ENCODE data around the gene SLC27A3.
"Not testable (repeated sequence)": the region's sequence is repeated elsewhere in the genome, so short reads cannot be mapped to it uniquely, and the experiment has no call there.

SLC27A3 gene

DNA sequence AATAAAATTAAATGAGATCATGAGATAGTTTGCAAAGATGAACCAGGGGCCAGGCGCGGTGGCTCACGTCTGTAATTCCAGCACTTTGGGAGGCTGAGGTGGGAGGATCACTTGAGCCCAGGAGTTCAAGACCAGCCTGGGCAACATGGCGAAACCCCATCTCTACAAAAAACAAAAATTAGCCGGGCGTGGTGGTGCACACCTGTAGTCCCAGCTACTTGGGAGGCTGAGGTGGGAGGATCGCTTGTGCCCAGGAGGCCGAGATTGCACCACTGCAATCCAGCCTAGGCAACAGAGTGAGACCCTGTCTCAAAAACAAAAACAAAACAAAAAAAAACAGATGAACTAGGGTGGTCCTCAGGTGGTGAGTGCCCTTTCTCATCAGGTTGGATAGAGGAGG lies 7.4 kb downstream of the SLC27A3 start:
- not testable (repeated sequence) for DNase-seq

DNA sequence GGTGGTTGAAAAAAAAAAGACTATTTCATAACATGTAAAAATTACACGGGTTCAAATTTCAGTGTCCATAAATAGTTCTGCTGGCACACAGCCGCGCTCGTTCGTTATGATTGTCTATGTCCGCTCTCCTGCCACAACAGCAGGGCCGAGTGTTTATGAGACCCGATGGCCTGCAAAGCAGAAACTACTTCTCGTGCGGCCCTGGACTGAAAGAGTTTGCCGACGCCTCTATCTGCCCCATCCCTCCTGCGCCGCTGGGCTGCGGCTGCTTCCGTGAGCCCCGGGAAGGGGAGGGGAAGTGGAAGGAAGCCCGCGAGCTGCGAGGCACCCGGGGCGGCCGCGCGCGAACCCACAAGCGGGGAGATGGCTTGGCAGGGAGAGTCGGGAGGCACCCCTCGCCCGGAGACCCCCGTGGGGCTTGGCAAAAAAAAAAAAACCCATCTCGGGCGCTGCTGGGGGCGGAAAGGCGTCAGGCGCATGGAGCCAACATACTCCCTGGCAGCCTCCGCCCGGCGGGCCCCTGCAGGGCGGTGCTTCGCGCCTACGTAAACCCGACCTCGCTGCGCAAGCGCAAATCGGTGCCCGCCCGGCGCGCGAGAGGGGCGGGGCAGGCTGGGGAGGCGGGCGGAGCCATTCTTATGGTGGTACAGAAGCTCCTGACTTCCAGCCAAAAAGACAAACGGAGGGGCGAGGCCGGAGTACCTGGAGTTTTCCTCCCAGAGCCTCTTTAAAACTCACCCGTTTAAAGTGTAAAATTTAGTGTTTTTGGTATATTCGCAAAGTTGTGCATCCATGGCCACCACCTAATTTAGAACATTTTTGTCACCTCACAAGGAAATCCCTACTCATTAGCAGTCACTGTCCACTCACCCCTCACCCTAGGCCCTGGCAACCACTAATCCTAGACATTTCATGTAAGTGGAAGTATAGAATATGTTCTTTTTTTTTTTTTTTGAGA lies 8.3 kb downstream of the SLC27A3 start:
- peak; percentile 90 for DNase-seq

DNA sequence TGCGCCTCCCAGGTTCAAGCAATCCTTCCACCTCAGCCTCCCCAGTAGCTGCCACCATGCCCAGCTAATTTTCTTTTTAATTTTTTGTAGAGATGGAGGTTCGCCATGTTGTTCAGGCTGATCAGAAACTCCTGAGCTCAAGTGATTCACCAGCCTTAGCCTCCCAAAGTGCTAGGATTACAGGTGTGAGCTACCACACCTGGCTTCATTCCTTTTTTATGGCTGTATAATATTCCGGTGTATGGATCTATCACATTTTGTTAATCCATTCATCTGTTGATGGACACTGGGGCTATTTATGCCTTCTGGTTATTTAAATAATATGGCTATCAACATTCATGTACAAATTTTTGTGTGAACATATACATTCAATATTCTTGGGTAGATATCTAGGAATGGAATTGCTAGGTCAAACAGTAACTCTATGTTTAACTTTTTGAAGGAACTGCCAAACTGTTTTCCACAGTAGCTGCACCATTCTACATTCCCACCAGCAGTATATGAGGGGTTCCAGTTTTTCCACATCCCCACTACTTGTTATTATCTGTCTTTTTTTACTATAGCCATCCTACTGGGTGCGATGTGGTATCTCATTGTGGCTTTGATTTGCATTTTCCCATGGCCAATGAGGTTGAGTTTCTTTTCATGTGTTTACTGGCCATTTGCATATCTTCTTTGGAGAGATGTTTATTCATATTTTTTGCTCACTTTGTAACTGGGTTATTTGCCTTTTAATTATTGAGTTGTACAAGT lies 11.0 kb downstream of the SLC27A3 start:
- DNase-seq: no peak

DNA sequence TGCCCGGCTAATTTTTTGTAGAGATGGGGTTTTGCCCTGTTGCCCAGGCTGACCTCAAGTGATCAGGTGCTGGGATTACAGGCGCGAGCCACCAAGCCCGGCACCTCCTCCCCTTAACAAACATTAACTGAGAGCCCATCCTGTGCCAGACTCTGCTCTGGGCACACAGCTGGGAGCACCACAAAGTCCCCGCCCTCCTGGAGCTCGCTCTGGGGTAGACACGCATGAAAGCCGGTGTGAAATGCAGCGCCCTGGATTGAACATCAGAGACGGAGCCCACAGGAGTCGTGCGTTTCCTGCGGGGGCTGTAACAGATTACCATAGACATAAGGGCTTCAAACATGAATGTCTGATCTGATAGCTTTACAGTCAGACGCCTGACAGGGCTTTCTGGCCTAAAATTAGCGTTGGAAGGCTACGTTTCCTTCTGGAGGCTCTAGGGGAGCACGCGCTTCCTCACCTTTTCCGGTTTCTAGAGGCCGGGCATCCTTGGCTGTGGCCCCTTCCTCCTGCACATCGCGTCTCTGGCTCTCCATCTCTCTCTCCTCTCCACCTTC lies 14.3 kb downstream of the SLC27A3 start:
- no peak for DNase-seq

DNA sequence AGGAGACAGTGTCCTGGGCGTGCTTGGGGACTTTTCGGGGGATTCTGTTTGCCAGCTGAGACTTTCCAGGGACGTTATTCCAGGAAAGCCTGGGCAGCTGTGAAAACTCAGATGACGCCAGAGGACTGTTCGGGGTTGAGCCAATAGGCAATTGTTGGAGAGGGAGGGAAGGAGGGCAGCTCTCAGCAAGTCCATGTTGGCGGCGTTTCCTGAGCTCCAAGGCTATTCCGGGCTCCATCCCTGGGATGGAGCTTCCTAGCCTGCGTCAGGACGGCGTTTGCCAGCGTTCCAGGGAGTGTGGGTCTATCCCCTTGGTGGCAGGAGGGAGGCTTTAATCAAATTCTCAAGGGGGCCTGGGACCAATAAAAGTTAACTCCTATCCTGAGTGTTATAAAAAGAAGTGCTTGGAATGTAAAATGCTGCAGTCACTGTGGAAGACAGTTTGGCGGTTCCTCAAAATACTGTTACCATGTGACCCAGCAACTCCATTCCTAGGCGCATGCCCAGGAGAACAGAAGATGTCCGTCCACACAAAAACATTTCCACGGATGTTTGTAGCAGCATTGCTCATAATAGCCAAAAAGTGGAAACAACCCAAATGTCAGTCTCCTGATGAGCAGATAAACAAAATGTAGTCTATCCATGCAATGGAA lies 15.2 kb downstream of the SLC27A3 start:
- DNase-seq: no peak

DNA sequence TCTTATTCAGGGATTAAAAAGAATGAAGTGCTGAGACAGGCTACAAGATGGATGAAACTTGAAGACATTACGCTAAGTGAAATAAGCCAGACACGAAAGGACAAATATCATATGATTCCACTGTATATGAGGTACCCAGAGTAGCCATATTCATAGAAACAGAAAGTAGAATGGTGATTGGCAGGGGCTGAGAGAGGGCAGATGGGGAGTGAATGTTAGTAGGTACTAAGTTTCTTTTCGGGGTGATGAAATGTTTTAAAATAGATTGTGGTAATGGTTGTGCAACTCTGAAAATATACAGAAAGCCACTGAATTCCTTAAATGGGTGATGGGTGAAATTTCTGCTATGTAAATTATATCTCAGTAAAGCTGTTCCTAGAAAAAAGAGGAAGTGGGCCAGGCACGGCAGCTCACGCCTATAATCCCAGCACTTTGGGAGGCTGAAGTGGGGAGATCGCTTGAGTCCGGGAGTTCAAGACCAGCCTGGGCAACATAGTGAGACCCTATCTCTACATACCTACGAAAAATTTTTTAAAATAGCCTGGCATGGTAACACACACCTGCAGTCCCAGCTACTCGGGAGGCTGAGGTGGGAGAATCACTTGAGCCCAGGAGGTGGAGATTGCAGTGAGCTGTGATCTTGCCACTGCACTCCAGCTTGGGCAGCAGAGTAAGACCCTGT lies 15.9 kb downstream of the SLC27A3 start:
- DNase-seq: no peak

DNA sequence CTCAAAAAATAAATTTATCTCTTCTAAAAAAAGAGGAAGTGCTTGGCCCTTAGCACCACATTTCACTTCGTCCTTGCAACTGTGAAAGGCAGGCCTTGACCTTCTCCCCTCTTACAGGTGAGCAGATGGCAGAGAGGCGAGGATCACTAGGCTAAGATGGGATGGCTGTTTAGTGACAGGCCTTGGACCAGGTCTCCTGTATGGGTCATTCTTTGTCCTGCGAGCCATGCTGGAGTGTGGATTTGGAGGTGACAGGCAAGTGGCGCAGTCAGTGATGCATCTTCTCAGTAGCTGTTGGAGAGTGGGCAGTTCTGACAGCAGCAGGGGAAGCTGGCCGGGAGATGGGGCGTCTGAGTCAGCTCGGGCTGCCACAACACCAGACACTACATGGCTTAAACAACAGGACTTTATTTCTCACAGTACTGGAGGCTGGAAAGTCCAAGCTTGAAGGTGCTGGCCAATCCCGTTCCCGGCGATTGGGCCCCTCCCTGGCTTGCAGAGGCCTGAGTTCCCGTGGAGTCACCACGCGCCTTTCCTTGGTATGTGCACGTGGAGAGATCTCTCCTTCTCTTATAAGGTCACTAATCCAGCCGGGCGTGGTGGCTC lies 16.5 kb downstream of the SLC27A3 start:
- no peak for DNase-seq

DNA sequence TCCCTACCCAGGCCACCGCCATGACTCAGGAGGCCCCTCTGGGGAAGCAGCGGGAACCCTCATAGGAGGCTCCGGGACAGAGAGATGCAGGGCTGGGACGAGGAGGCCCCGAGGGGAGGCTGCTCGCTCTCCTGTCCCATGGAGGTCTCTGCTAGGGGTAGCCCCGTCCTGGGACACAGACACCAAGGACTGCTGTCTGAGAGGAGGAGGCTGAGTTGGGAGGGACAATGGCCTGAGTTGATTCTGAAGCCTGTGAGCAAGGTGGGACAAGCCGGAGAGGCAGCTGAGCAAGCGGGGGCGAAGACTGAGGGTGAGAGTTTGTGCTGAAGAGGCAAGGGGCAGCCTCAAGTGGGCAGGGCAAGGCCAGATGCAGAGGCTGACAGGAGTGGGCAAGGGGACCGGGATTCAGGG lies 17.4 kb downstream of the SLC27A3 start:
- DNase-seq: no peak

DNA sequence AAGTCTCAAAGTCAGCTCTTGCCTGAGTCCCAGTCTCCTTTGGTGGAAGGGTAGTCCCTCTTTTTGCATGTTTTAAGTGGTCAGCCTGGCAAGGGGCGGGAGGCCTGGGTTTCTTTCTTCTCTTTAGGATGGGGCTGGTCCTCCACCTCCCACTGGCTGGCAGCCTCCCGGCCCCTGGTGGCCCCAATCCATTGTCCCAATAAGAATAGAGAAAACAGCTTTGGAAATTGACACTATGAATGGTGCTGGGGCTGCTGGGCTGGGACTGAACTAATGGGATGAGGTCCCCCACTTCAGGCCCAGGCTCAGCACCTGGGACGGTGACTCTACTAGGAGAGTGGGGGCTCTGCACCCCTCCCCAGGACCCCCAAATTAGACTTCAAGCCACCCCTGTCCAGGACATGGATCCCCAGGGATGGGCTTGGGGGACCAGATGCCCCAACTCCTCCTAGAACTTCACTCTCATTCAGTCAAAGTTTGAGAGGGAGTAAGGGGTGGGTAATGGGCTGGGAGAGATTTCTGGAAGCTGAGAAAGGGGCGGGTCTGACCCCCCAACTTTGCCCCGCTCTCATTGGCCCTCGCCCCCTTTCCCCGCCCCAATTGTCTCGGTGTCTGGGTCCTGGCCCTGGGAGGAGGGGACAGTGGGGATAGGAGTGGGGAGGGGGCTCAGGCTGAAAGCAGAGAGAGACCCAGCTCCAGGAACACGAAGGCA lies 18.2 kb downstream of the SLC27A3 start:
- no peak for DNase-seq

DNA sequence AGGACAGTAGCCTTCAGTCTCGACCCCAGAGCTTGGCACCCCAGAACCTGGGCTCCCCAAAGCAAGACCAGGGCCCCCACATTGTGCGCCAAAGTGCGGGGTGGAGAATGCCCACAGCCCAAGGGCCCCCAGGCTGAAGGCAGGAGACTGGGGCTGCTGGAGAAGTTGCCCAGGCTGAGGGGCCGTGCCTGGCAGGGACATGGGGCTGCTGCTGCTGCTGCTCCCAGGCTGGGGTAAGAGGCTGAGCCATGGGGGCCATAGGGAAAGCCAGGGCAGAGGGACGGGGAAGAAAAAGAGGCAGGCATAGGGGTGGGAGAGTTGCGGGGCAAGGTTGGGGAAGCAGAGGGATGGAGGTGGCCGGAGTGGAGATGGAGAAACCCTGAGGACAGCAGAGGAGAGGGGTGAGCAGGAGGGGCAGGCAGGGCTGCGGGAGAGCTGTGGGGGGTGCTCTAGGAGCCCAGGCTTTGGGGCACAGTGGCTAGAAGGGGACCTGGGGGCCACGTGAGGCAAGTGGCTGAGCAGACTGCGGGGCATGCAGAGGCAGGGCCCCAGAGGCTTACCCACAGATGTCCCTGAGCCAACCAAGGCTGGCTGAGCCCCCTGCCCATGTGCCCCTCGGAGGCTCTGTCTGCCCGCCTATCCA lies 18.9 kb downstream of the SLC27A3 start:
- DNase-seq: no peak

DNA sequence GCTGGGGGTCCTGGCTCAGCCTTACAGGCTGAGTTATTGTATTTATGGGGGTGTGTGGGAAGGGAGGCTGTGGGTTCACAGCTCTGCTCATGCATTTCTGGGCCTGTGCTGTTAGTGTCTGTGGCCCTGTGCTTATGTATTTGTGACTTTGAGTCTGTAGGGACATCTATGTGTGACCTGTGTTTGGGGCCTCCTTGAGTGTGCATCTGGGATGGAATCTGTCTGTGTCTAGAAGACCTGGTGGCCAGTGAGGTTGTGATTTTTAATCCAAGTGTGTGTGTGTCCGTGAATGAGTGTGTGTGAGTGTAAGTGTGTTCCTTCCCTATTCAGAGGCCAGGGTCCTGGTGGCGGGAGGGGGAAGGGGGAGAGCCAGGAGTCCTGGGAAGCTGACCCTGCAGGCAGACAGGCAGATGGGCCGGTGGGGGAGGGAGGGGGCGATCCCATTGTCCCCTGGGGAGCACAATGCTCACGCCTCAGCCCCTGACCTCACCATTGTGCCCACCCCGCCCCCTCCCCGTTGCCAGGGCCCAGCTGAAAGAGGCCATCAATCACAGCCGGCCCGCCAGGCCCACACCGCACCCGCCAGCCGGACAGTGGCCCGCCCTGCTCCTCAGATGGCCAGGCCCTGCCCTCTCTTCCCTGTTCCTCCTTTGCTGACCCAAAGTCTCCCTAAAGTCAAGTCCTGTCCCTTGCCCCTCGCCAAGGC lies 19.6 kb downstream of the SLC27A3 start:
- DNase-seq: no peak

DNA sequence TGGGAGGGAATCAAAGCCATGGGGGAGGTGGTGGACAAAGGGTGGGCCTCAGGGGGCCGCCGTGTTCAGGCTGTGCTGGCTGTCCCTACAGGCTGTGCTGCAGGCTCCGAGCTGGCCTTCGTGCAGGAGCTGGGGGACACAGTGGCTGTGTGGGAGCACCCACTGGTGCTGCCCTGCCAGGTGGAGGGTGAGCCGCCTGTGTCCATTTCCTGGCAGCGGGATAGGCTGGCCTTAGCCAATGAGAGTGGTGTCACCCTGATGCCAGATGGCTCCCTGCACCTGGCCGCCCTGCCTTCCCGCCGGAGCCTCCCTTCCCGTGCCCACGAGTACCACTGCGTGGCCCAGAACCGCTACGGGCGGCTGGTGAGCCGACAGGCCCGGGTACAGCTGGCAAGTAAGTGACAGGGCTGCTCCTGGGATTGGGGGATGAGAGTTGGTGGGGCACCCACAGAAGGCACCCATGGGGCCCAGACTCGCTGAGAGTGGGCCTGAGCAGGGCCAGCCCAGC lies 20.2 kb downstream of the SLC27A3 start:
- DNase-seq: no peak

DNA sequence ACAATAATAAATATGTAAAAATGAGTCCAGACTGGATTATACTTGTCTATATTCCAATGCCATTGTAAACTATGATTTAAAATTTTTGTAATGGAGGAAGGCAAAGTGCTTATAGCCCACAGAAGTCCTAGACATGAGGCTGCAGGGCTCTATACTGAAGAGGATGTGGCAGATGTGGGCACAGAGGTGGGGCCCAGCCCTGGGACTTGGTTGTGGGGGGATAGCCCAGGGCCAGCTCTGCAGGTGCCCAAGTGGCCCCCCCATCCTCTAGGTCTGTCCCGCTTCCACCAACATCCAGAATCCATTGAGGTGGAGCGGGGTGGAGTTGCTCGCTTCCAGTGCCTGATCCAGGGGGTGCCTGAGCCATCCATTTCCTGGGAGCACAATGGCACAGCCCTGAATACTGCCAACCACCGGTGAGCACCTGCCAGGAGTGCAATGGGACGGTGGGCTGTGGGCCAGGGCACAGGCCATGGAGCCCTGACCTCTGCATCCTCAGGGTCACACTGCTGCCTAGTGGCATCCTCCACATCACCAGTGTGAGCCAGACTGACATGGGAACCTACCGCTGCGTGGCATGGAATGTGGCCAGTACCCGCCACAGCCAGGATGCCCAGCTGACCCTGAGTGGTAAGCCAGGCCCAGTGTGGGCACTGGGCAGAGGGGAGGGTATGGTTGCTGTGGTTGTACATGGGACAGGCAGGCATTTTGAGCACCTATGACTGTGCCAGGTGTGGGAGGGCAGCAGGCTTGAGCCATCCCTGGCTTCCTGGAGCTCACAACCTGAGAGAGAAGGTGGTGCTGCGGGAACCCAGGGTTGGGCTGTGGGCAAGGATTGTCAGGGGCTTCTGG lies 21.0 kb downstream of the SLC27A3 start:
- DNase-seq: no peak

DNA sequence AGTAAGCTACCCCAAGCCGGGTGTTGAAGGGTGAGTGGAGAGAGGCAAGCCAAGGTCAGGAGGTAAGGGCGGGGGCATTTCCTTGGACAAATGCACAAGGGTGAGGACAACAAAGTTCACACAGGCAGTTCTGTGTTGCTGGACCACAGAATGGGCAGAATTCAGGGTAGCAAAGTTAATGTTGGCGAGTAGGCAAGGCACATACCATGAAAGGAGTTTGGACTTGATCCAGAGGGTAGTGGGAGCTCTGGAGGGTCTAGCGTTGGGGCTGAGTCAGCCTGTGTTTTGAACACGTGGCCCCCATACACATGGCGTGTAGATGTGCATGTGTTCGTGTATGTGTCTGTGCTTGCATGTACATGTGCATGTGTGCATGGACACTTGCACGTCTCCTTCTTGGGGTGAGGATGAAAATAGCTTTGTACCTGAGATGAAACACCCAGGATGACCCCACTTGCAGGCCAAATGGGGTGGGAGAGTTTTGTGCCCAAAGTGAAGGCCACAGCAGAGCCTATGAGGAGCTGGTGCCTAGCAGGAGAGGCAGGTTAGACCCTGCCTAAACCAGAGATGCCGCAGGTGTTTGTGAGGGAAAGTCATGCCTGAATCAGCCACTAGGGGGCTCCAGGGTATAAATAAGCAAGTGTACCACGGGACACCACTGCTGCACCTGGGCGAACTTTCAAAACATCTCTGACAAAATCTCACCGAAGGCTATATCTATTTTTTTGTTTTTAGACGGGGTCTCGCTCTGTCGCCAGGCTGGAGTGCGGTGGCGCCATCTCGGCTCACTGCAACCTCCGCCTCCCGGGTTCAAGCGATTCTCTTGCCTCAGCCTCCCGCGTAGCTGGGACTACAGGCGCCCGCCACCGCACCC lies 21.8 kb downstream of the SLC27A3 start:
- DNase-seq: peak; percentile 89

DNA sequence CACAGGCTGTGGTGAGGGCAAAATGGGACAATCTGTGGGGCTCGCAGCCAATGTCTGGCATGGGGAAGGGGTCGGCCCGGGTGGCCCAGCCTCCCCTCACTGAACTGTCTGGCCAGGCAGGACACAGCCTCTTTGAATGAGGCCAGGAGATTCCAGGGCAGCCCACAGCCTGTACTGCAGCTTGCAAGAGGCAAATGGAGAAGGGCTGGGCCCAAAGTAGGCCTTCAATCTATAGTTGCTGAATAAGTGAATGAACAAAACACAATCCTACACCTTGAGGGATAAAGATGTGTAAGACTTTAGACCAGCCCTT lies 23.2 kb downstream of the SLC27A3 start:
- DNase-seq: no peak

DNA sequence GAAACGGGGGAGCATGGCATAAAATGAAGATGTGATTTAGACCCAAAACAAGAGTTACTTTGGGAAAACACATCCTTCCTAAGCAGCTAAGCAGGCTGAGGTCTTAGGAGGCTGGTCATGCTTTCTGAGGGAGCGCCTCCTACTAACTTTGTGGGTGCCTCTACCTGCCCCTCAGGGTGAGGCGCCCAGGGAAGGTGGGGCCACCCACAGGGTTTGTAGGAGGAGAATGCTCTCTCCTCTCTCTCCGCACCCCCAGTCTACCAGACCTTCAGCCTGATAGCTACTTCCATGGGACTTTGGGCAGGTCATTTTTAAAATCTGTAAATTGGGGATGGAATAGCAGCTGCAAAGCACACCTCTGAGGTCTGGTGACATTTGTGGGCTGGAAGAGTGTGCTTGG lies 23.8 kb downstream of the SLC27A3 start:
- no peak for DNase-seq

DNA sequence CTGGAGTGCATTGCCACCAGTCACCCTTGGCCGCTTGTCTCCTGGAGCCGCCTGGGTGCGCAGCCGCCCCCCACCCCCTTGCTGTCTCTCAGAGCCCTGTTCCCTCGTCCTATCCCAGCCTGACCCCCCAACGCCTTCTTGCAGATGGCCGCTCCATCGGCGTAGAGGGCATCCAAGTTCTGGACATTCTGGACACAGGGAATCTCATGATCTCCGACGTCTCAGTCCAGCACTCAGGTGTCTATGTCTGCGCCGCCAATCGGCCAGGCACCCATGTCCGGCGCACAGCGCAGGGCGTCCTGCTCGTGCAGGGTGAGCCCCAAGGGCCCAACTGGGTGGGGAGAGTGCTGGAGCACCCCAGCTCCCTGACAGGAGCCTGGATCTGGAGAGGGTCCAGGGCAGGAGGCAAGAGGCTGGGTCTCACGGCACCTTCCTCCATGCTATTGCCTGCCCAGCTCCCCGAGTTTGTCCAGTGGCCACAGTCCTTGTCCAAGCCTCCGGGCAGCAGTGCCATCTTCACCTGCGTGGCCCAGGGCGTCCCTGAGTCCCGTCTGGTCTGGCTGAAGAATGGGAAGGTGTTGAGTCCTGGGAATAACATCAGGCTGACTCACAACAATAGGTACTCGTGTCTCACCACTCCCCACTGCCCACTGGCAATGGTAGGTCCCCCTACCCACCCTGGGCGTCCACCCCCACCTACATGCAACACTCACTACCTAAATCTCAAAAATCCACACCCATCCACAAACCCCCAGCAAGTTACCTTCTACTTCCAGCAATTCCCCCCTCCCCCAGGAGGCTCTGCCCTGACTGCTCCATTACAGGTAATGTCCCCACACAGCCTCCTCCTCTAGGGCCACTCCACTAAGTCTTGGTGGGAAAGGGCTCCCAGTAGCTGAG lies 24.6 kb downstream of the SLC27A3 start:
- no peak for DNase-seq
